OCI-LY1 (cell line): ENCODE data around the gene KRT17.
"Not testable (repeated sequence)": the region's sequence is repeated elsewhere in the genome, so short reads cannot be mapped to it uniquely, and the experiment has no call there.

Experiments used
- EZH2 ChIP-seq: fragments of 200-600 bp; sonication (generic), shearing (Covaris generic); IDR thresholded peaks from 2 replicates; pipeline ENCODE4 v1.8.0; 2017; ENCODE audit warnings: borderline replicate concordance, mixed run types, mild to moderate bottlenecking, antibody characterized with exemption, low read length, moderate library complexity, mixed read lengths
- TF ChIP-seq, protein P1 (sequence below): fragments of 200-600 bp; sonication (generic), shearing (Covaris generic); IDR thresholded peaks from 2 replicates; pipeline ENCODE4 v1.5.1; 2017; ENCODE audit warnings: mild to moderate bottlenecking, antibody characterized with exemption, low read length, moderate library complexity, mixed read lengths

DNA sequence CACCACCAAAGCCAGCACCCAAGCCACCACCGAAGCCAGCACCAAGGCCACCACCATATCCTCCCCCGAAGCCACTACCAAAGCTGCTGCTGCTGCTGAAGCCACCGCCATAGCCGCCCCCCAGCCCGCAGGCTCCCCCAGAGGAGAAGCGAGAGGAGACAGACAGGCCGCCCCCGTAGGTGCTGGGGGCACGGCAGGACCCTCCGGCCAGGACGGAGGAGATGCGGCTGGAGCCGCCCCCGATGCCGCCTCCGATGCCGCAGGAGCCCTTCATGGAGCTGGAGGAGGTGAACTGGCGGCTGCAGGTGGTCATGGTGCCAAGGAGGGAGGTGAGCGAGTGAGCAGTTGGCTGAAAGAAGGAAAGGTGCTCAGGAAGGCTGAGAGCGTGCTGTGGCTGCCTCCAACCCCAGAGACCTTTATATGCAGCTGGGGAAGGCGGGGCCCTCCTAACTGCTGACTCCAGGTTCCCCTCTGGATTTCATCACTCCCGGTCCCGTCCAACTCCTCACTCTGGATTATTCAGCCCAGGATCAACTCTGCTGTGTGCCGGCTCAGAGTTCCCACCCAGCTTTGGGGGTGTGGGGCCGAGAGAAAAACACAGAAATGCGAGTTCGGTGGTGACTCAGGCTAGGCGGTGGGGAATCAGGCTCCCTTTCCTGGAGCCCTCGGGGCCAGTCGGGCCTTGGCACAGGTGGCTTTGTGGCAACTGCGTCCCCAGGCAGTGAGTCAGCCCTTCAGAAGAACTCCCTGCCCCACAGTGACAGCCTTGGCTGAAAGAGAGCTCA, 11.8 kb downstream of the KRT17 start, which contains the start of gene KRT16:
- TF ChIP-seq, protein P1, sequence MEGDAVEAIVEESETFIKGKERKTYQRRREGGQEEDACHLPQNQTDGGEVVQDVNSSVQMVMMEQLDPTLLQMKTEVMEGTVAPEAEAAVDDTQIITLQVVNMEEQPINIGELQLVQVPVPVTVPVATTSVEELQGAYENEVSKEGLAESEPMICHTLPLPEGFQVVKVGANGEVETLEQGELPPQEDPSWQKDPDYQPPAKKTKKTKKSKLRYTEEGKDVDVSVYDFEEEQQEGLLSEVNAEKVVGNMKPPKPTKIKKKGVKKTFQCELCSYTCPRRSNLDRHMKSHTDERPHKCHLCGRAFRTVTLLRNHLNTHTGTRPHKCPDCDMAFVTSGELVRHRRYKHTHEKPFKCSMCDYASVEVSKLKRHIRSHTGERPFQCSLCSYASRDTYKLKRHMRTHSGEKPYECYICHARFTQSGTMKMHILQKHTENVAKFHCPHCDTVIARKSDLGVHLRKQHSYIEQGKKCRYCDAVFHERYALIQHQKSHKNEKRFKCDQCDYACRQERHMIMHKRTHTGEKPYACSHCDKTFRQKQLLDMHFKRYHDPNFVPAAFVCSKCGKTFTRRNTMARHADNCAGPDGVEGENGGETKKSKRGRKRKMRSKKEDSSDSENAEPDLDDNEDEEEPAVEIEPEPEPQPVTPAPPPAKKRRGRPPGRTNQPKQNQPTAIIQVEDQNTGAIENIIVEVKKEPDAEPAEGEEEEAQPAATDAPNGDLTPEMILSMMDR: not testable (repeated sequence)
- not testable (repeated sequence) for TF ChIP-seq EZH2
